ENCODE measurements around the gene C6. TPM values are rescaled to one million over a fixed set of nuclear protein-coding genes. Genes with fewer than 3 reads are reported as not detected.

Gene C6
- total RNA-seq, 1 experiment from 2014 or later: 0.37 TPM

DNA sequence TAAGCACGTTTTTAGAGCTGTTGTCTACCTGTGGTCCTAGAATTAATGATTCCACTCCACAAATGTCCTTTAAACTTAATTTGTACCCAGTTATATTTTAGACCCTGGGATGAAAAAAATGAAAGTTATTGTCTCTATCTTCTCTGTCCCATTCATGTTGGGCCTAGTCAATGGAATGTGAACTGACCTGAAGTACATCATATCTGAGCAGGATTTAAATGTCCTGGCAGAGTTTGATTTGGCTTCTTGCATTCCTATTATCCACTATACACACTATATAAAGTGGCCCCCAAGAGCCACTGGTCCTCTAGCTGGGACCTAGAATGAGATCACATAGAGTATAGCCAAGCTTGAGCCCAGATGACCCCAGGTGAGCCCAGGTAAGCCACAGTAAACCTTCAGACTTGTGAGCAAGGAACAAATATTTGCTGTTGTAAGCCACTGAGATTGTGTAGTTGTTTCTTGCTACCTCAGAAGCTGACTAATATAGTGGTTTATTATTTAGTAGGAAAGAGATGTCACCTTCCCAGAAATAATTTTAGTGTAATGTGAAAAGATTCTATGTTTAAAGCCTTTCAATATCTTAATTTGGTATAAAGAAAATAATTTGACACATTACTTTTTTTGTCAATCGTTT lies 37.1 kb upstream of the C6 start:
- intact Hi-C loops (cut with micrococcal nuclease): no loop called here
- no TSS peak for BruUV-seq (replicated peaks)
- ChIA-PET CTCF (no interaction called here), RAD21 (ENCODE audit: low non-redundant PET in 1 of 2, low total read pairs in 2 of 2, uncharacterized antibody in 2 of 2, unreplicated experiment in 2 of 2) (no interaction called here), POLR2A (no interaction called here)
- Histone ChIP-seq H3K9me3 (ENCODE audit: control insufficient read depth in 1 of 2, insufficient read depth in 1 of 2, low read depth in 1 of 2, low read length in 2 of 2) (no peaks in the 10 kb centered on the region), H4K20me1 (ENCODE audit: insufficient read depth) (no peaks in the 10 kb centered on the region), H3K9ac (ENCODE audit: low read length) (no peak overlapping the region), H3K27ac (ENCODE audit: low read depth, low read length) (no peak overlapping the region), H2AFZ (ENCODE audit: low read depth, low read length, poor library complexity, severe bottlenecking) (no peak overlapping the region), H3K4me2 (ENCODE audit: low read length) (no peak overlapping the region), H3K36me3 (ENCODE audit: control insufficient read depth in 1 of 2, insufficient read depth in 2 of 2, low read length in 2 of 2) (no peaks in the 10 kb centered on the region), H3K4me1 (ENCODE audit: control insufficient read depth in 1 of 2, insufficient read depth in 2 of 2, low read length in 2 of 2) (peaks cover 0 to 7% of the 10 kb centered on the region in 2 experiments; a peak in 3 of 4 replicates), H3K4me3 (replicated peaks in 1 of 2; ENCODE audit: low read depth in 1 of 2, low read length in 2 of 2) (no peak overlapping the region), H3K9me2 (ENCODE audit: insufficient read depth) (no peaks in the 10 kb centered on the region), H3K79me2 (ENCODE audit: insufficient read depth, low read length) (no peaks in the 10 kb centered on the region), H3K27me3 (ENCODE audit: insufficient read depth, low read length) (no peaks in the 10 kb centered on the region)
- TF ChIP-seq EGR1 (IDR thresholded peaks at IDR 0.05; ENCODE audit: low read depth): no peak
- TF ChIP-seq, protein P1, sequence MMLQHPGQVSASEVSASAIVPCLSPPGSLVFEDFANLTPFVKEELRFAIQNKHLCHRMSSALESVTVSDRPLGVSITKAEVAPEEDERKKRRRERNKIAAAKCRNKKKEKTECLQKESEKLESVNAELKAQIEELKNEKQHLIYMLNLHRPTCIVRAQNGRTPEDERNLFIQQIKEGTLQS (IDR thresholded peaks at IDR 0.05): no peak
- no peak for TF ChIP-seq TCF7L2 (IDR thresholded peaks at IDR 0.05; ENCODE audit: borderline replicate concordance, extremely low read depth, insufficient read depth, insufficient read length)
- ATAC-seq: no peak
- DNase-seq (ENCODE audit: low read depth, low spot score): no peak

DNA sequence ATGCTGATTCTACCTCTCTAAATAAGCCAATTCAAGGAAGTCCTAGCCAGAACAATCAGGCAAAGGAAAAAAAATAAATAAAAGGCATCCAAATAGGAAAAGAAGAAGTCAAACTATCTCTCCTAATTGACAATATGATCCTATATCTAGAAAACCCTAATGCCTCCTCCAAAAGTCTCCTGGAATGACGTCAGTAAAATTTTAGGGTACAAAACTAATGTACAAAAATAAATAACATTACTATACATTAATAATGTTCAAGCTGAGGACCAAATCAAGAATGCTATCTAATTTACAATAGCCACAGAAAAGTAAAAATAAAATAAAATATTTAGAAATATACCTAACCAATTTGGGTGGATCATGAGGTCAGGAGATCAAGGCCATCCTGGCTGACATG lies 33.8 kb upstream of the C6 start:
- DNase-seq (ENCODE audit: low read depth, low spot score): no peak
- RAD21 ChIA-PET (ENCODE audit: low non-redundant PET in 1 of 2, low total read pairs in 2 of 2, uncharacterized antibody in 2 of 2, unreplicated experiment in 2 of 2): no interaction called here
- intact Hi-C loops (cut with micrococcal nuclease): no loop called here
- no peak overlapping the region for H3K4me3 ChIP-seq (replicated peaks in 1 of 2; ENCODE audit: low read depth in 1 of 2, low read length in 2 of 2)
- no peaks in the 10 kb centered on the region for H3K9me3 ChIP-seq (ENCODE audit: control insufficient read depth in 1 of 2, insufficient read depth in 1 of 2, low read depth in 1 of 2, low read length in 2 of 2)
- POLR2A ChIA-PET: no interaction called here
- H2AFZ ChIP-seq (ENCODE audit: low read depth, low read length, poor library complexity, severe bottlenecking): no peak overlapping the region
- no peak for ATAC-seq
- peaks cover 0 to 7% of the 10 kb centered on the region in 2 experiments; a peak in 3 of 4 replicates for H3K4me1 ChIP-seq (ENCODE audit: control insufficient read depth in 1 of 2, insufficient read depth in 2 of 2, low read length in 2 of 2)
- BruUV-seq (replicated peaks): no TSS peak
- CTCF ChIA-PET: interaction anchor here (1.2 kb wide), 1 partner anchor 343 kb away, joined by 3 read pairs; no protein-coding TSS in a partner anchor
- H3K27me3 ChIP-seq (ENCODE audit: insufficient read depth, low read length): no peaks in the 10 kb centered on the region
- no peak overlapping the region for H3K4me2 ChIP-seq (ENCODE audit: low read length)
- H4K20me1 ChIP-seq (ENCODE audit: insufficient read depth): no peaks in the 10 kb centered on the region
- no peaks in the 10 kb centered on the region for H3K9me2 ChIP-seq (ENCODE audit: insufficient read depth)
- H3K27ac ChIP-seq (ENCODE audit: low read depth, low read length): no peak overlapping the region
- no peaks in the 10 kb centered on the region for H3K79me2 ChIP-seq (ENCODE audit: insufficient read depth, low read length)
- no peak overlapping the region for H3K9ac ChIP-seq (ENCODE audit: low read length)
- H3K36me3 ChIP-seq (ENCODE audit: control insufficient read depth in 1 of 2, insufficient read depth in 2 of 2, low read length in 2 of 2): no peaks in the 10 kb centered on the region
- no peak for TF ChIP-seq ZNF274 (IDR thresholded peaks at IDR 0.05; ENCODE audit: low read depth, low read length)
- no peak for TF ChIP-seq CEBPB (IDR thresholded peaks at IDR 0.05; ENCODE audit: low read depth)
- TF ChIP-seq EZH2 (IDR thresholded peaks at IDR 0.05): no peak
- no peak for TF ChIP-seq SP1 (IDR thresholded peaks at IDR 0.05; ENCODE audit: low read depth)
- no peak for TF ChIP-seq SRF (IDR thresholded peaks at IDR 0.05; ENCODE audit: low read depth)
- no peak for TF ChIP-seq SIN3A (IDR thresholded peaks at IDR 0.05; ENCODE audit: low read depth)
- no peak for TF ChIP-seq ELF1 (IDR thresholded peaks at IDR 0.05; ENCODE audit: borderline replicate concordance, low read depth)
- TF ChIP-seq EGR1 (IDR thresholded peaks at IDR 0.05; ENCODE audit: low read depth): no peak
- TF ChIP-seq POLR2A (IDR thresholded peaks at IDR 0.05; ENCODE audit: borderline replicate concordance, extremely low read depth, insufficient read depth, insufficient read length): no peak

All from HCT116 (cell line).